Measurements from ENCODE around the gene CDH4. TPM values are rescaled to one million over a fixed set of nuclear protein-coding genes. Genes with fewer than 3 reads are reported as not detected.

The CDH4 gene
- total and polyA plus RNA-seq, 12 donors = 0.04 to 0.25 (median 0.08) TPM; not detected in 5

DNA sequence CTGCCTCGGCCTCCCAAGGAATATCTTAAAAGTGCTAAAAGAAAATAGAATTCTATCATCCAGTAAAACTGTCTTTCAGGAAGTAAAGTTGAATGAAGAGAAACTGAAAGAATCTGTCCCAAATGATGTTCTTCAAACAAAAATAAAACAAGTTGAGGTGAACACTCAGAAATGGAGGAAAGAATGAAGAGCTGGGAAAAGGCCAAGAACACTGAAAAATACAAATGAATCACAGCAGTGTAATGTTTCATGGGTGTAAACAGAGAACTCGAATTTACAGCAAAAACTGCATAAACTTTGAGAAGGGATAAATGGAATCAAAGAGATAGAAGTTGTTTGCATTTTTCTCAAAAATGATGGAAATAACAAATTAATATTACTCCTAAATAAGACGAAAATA is 496.3 kb downstream of the CDH4 start:
- intact Hi-C loops (cut with DNase I) = no loop called here
- Histone ChIP-seq H3K27me3 (peaks cover 0 to 13% (median 4%) of the 10 kb centered on the region in 7 donors), H3K27ac (no peak overlapping the region), H3K36me3 (no peaks in the 10 kb centered on the region), H3K4me3 (no peak overlapping the region), H3K4me1 (no peaks in the 10 kb centered on the region), H3K9me3 (peaks cover 0 to 46% (median 15%) of the 10 kb centered on the region in 11 donors)
- ATAC-seq (no peak), DNase-seq (no peak)
- TF ChIP-seq, protein P1, sequence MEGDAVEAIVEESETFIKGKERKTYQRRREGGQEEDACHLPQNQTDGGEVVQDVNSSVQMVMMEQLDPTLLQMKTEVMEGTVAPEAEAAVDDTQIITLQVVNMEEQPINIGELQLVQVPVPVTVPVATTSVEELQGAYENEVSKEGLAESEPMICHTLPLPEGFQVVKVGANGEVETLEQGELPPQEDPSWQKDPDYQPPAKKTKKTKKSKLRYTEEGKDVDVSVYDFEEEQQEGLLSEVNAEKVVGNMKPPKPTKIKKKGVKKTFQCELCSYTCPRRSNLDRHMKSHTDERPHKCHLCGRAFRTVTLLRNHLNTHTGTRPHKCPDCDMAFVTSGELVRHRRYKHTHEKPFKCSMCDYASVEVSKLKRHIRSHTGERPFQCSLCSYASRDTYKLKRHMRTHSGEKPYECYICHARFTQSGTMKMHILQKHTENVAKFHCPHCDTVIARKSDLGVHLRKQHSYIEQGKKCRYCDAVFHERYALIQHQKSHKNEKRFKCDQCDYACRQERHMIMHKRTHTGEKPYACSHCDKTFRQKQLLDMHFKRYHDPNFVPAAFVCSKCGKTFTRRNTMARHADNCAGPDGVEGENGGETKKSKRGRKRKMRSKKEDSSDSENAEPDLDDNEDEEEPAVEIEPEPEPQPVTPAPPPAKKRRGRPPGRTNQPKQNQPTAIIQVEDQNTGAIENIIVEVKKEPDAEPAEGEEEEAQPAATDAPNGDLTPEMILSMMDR (IDR thresholded peaks at IDR 0.05) = no peak
- 46 to 63% methylated on average over 3 of the region's 3 CpGs for WGBS, 2 donors

DNA sequence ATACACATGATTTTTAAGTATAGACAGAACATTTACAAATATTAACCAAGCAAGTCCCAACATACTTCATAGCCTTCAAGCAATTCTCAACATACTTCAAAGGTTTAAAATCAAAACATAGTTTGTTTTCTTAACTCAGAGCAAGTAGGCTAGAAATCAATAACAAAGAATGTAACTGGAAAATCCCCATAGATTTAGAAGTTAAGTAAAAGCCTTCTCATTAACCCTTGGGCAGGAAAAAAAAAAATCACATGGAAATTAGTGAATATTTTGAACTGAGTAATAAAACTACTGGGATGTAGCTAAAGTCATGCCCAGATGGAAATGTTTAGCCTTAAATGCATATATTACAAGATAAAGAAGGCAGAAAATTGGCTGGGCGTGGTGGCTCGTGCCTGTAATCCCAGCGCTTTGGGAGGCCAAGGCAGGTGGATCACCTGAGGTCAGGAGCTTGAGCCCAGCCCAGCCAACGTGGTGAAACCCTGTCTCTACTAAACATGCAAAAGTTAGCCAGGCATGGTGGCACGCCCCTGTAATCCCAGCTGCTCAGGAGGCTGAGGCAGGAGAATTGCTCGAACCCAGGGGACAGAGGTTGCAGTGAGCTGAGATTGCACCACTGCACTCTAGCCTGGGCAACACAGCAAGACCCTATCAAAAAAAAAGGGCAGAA is 497.5 kb downstream of the CDH4 start:
- no peak overlapping the region for H3K4me3 ChIP-seq
- WGBS, 2 donors = 68 to 83% methylated on average over 6 of the region's 6 CpGs
- H3K36me3 ChIP-seq = no peaks in the 10 kb centered on the region
- no peaks in the 10 kb centered on the region for H3K4me1 ChIP-seq
- intact Hi-C loops (cut with DNase I) = no loop called here
- peaks cover 0 to 46% (median 15%) of the 10 kb centered on the region in 11 donors for H3K9me3 ChIP-seq
- DNase-seq = no peak
- H3K27me3 ChIP-seq = peaks cover 0 to 12% (median 0%) of the 10 kb centered on the region in 7 donors
- TF ChIP-seq, protein P1 (IDR thresholded peaks at IDR 0.05) = no peak
- ATAC-seq = no peak
- H3K27ac ChIP-seq = no peak overlapping the region

DNA sequence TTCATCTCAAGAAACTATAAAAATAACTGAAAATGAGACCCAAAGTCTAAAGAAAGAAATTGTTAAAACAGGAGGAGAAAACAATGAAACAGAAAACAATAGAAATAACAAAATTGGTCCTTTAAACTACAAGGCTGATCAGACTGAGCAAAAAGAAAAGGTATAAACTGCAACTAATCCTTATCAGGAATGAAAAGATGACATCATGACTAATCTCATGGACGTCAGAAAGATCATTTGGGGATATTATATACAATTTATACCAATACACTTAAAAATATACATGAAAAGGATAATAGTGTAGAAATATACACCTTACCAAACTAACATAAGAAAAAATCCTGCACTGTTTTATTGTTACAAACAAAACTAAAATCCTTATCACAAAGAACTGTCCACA is 498.0 kb downstream of the CDH4 start:
- Histone ChIP-seq H3K27me3 (peaks cover 0 to 12% (median 0%) of the 10 kb centered on the region in 7 donors), H3K9me3 (peaks cover 0 to 46% (median 15%) of the 10 kb centered on the region in 11 donors), H3K36me3 (no peaks in the 10 kb centered on the region), H3K27ac (no peak overlapping the region), H3K4me1 (no peaks in the 10 kb centered on the region), H3K4me3 (no peak overlapping the region)
- intact Hi-C loops (cut with DNase I) = no loop called here
- TF ChIP-seq, protein P1 (IDR thresholded peaks at IDR 0.05) = no peak
- DNase-seq = no peak
- no peak for ATAC-seq
- WGBS, 2 donors = 59 to 73% methylated on average over 1 of the region's 1 CpG

DNA sequence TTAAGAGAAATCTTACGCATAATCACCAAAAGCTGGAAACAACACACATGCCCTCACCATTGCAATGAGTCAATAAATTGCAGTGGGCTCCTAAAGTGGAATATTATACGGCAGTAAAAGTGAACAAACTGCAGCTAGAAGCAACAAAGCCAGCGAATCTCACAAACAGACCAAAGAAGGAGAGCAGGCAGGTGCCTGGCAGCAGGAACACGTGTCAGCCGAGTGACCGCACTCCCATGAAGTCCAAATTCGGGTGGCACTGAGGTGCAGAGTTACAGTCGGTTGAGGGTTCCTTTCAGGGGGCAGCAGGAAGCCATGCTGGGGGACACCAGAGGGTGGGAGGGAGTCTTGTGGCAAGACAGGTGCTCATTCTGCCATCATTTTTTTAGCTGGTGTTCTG is 500.5 kb downstream of the CDH4 start:
- Histone ChIP-seq H3K27me3 (peaks cover 0 to 13% (median 3%) of the 10 kb centered on the region in 7 donors), H3K36me3 (no peaks in the 10 kb centered on the region), H3K4me3 (no peak overlapping the region), H3K4me1 (no peaks in the 10 kb centered on the region), H3K9me3 (peaks cover 0 to 37% (median 15%) of the 10 kb centered on the region in 11 donors), H3K27ac (no peak overlapping the region)
- WGBS, 2 donors = 91 to 92% methylated on average over 8 of the region's 8 CpGs
- intact Hi-C loops (cut with DNase I) = no loop called here
- no peak for ATAC-seq
- no peak for DNase-seq
- TF ChIP-seq, protein P1 (IDR thresholded peaks at IDR 0.05) = no peak

Measured in heart right ventricle (tissue), 16 donors.